HG03520 (cell line): ENCODE measurements around the gene RNF8.
"Not testable (repeated sequence)": the region's sequence is repeated elsewhere in the genome, so short reads cannot be mapped to it uniquely, and the experiment has no call there.

Experiments used
- ATAC-seq: cut with Tn5 transposase; IDR thresholded peaks from one replicate; pipeline ENCODE4 v1.9.1; 2021; ENCODE audit warnings: mild to moderate bottlenecking, moderate library complexity; ENCODE audit not compliant: unreplicated experiment

RNF8 gene

GRCh38 chr6:37321101-37321500, 32.7 kb upstream of the RNF8 start:
- no peak for ATAC-seq

- ATAC-seq: no peak
Measured at GRCh38 chr6:37321516-37322415, 32.0 kb upstream of the RNF8 start.

- no peak for ATAC-seq
Measured at GRCh38 chr6:37323580-37323979, 30.2 kb upstream of the RNF8 start.

- ATAC-seq: no peak
Measured at GRCh38 chr6:37324131-37325033, 29.4 kb upstream of the RNF8 start.

GRCh38 chr6:37330345-37330744, 23.4 kb upstream of the RNF8 start:
- ATAC-seq: not testable (repeated sequence)

DNA sequence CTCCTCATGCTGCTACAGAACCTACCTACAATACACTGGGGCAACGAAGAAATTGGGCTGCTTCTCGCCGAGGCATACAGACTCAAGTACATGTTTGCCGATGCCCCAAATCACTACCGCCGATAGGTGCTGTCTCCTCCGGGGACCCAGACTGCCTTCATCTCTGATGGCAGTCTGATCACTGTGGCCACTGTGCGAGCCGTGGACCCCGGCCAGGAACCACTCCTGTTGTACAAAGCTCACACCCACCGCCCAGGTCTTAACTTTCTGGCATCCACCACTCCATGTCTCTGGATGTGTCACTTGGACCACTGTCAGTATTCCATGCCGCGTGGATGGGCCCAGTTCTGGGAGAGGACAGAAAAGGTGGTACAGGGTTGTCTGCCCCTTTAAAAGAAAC, 22.7 kb upstream of the RNF8 start:
- no peak for ATAC-seq

DNA sequence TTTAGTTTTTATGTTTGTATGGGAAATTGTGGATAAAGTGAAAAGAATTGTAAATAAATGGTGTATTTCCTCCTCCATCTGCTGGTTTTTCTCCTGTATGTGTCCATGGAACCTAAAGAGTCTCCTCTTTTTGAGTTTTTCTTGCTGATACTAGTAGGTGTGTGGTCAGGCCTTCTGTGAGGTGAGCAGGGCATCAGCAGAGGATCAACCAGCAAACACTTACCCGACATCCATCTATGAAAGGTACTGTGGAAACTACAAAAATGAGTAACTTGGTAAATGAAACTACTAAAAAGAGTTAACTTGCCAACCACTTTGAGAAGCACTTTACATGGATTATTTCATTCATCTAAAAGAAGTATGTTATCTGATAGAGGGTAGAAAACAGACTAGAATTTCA, 20.9 kb upstream of the RNF8 start:
- ATAC-seq: no peak

DNA sequence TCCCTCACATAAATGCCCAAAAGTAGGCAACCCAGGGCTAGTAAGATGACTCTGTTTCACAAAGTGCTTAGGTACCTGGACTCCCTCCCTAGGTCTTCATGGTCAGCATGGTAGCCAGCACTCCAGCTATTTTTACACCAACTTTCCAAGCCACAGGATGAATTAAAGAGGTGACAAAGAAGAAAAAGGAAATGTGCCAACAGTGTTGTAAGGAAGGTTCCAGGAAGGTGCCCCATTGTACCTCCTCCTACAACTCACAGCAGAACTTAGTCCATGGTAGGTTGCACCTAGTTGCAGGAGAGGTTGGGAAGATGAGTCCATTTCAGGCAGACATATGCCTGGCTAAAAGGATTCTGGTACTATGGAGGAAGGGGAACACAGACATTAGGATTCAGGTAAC, 19.7 kb upstream of the RNF8 start:
- ATAC-seq: no peak

DNA sequence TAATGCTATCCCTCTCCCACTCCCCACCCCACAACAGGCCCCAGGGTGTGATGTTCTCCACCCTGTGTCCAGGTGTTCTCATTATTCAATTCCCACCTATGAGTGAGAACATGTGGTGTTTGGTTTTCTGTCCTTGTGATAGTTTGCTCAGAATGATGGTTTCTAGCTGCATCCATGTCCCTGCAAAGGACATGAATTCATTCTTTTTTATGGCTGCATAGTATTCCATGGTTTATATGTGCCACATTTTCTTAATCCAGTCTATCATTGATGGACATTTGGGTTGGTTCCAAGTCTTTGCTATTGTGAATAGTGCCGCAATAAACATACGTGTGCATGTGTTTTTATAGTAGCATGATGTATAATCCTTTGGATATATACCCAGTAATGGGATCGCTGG, 15.5 kb upstream of the RNF8 start:
- not testable (repeated sequence) for ATAC-seq

DNA sequence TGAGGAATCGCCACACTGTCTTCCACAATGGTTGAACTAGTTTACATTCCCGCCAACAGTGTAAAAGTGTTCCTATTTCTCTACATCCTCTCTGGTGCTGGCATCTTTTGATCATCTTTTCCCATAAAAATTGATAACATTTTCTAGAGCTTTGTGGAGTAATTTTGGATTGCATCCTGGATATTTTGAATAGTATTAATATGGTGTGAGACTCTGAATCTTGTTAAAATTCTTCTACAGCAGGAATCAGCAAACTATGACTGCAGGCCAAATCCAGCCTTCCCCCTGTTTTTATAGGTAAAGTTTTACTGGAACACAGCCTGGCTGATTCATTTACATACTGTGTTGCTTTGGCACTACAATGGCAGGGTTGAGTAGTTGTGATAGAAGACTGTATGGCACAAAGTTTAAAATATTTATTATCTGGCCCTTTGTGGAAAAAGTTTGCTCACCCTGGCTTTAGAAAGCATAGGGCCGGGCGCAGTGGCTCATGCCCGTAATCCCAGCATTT, 15.0 kb upstream of the RNF8 start:
- no peak for ATAC-seq

- no peak for ATAC-seq
Measured at GRCh38 chr6:37339741-37340638, 13.8 kb upstream of the RNF8 start.

GRCh38 chr6:37340639-37340943, 13.2 kb upstream of the RNF8 start:
- no peak for ATAC-seq

DNA sequence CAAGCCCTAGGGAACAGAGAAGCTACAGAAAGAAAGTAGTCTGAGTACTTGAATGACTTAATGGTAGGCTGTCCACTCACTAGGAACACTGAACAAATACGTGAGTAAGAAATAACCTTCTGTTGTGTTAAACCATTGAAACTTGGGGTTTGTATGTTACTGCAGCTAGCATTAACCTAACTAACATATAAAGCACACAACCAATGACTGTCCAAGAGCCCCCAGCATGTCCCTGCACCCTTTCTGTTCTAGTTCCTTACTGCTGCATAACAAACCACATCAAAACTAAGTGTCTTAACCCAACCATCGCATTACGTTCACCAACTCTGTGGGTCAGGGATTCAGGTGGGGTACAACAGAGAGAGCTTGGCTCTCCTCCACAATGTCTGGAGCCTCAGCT, 10.5 kb upstream of the RNF8 start:
- no peak for ATAC-seq

DNA sequence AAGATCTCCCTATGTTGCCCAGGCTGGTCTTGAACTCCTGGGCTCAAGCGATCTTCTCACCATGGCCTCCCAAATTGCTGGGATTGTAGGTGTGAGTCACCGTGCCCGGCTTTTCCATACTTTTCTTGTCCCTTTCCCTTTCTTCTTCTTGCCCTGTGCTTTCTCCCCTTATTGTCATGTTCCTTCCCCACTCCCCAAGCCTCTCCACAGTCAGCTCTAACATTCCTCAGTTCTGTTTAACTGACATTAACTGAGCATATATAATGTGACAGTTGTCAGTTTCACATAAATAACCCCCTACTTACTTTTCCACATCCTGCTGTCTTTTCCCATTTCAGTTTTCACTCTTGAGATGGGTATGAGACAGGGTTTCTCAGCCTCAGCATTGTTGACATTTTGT, 9.5 kb upstream of the RNF8 start:
- ATAC-seq: no peak

- ATAC-seq: not testable (repeated sequence)
Measured at GRCh38 chr6:37345804-37346203, 8.0 kb upstream of the RNF8 start.

DNA sequence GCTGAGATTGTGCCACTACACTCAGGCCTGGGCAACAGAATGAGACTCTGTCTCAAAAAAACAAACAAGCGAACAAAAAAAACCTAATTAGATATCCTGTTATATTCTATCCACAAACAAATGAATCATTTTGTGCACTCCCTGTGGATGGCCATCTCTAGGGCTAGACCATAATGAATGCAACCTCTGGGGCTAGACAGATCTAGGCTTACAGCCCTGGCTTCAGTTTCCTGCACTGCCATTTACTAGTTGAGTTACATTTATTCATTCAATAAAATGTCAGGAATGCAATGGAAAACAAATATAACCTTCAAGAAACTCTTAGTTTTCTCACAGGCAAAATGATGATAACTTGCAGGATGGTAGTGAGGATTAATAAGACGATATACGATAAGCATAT, 6.6 kb upstream of the RNF8 start:
- no peak for ATAC-seq

DNA sequence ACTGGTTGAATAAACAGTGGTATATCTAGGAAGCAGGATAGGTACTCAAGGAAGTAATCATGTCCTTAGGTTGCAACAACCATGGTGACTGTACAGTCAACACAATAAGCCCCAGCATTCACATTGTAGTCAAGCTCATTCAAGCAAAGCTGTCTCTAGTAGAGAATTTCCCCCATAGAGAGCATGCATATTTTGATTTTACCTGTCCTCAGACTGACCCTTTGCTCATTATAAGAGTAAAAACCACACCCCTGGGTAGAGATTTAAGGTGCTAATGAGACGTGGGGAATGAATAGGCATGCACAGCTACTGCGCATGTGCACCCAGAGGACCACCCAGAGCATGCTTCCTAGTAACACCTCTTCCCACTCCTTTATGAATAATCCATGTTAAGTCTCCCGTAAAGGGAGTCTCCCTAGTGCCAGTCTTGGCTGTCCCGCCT, 6.1 kb upstream of the RNF8 start:
- ATAC-seq: no peak

DNA sequence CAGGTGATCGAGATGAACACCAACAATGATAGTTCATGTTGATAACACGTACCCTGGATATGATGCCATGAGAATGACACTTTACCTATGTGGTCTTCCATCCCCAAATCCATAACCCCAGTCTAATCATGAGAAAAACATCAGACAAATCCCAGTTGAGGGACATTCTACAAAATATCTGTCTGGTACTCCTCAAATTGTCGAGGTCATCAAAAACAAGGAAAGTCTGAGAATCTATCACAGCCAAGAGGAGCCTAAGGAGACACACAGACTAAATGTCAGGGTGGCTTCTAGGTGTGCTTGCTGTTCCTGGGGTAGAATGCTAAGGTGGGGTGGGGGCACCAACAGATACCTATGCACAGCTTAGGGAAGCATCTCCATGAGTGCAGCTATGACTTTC, 2.8 kb upstream of the RNF8 start:
- ATAC-seq: no peak

- ATAC-seq: no peak
Measured at GRCh38 chr6:37352384-37352783, 1.4 kb upstream of the RNF8 start.

- ATAC-seq: no peak
Measured at GRCh38 chr6:37354526-37355384, 972 bp downstream of the RNF8 start.
